Pericardium fibroblast (primary cell): ENCODE results near the gene ACKR2. TPM values are rescaled to one million over a fixed set of nuclear protein-coding genes. Genes with fewer than 3 reads are reported as not detected.

Experiments used
- total RNA-seq: library from RNA; depleted of rRNA; stranded (reverse); fragments of >200 nt; gene quantifications from 2 replicates; pipeline ENCODE4 v1.2.3, GENCODE V29; 2015

Gene ACKR2, protein sequence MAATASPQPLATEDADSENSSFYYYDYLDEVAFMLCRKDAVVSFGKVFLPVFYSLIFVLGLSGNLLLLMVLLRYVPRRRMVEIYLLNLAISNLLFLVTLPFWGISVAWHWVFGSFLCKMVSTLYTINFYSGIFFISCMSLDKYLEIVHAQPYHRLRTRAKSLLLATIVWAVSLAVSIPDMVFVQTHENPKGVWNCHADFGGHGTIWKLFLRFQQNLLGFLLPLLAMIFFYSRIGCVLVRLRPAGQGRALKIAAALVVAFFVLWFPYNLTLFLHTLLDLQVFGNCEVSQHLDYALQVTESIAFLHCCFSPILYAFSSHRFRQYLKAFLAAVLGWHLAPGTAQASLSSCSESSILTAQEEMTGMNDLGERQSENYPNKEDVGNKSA
- 1.9 and 3.9 TPM in 2 replicates for total RNA-seq

GRCh38 chr3:42809202-42809601 is at the start of gene ACKR2:
Gene ACKR2 (plus strand): TSS chr3:42809445. CDS start chr3:42864503, 55,058 bp downstream.

GRCh38 chr3:42772670-42773408 is 36.4 kb upstream of the ACKR2 start, which contains the start of gene CCDC13:
Gene CCDC13 (minus strand): TSS chr3:42773253. CDS start chr3:42758345, 14,908 bp downstream.

DNA sequence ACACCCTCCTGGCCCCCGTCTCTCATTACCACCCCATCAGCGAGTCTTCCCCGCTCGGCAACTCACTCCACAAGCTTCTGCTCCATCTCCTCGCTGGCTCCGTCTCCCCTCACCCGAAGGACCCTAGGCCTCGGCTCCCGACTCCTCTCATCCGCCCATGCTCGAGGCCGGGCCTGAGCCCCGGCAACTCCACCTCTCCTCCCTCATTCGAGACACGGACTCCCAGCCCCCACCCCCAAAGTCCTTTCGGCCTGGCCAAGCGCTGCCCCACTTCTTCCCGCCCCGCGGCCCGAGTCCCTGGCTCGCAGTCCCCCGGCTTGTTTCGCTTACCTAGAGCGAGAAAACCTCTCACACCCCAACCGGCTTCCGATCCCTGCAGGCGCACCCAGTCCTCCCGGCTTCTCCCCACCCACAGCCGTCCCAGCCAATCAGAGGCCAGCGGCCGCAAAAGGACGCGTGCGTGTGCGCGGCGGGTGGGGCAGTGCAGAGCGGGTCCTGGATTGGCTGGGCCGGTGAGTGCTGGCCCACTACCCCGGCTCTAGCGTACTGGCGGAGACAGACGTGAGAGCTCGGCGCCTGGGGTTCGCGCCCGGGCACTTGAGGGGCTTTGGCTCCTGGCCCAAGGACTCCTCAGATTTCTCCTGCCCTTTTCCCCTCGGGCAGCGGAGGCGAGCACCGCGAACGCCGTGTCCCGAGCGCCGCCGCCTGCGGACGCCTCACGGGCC is 5.0 kb upstream of the ACKR2 start, which contains the start of gene HIGD1A:
Gene HIGD1A, minus strand, starts transcription at position 385 of the 725 bp plus-strand sequence. CDS start 10,237 bp downstream, outside the sequence.

DNA sequence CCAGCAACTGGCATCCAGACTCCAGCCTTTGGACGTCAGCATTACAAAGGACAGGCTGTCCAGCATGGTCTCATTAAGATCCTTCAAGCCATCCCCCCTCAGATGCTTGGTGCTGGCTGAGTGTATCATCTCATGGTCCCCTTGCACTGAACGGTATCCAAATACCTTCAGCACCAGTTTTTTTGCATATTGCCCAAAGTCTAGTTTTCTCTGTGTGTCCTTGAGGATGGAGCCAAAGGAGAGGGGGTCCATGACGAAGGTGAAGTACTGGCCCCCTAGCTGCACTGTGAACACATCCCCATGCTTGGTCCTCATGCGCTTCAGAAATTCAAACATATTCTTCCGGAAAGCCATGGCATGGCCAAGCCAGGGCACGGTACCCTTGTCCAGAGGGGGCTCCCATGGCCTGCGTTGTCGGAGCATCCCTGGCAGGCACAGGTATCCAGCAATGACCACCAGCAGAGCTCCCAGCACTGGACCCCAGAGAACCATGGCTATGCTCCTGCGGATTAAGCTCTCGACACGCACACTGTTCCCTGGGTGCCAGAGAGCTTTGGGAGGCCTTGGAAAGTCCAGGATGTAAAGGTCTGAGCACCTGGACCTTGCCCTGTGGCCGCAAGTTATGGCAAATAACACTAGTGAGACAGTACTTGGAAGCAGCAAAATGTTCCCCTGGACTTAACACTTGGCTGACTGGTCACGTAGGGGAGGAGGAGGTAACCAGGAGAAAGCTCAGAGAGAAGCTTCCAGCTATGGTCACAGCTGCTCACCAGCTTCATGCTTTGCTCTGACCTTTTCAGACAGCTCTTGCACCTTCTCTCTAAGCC is 66.3 kb downstream of the ACKR2 start, which contains the start of gene CYP8B1:
Gene CYP8B1, minus strand, starts transcription at position 555 of the 827 bp plus-strand sequence. Its CDS starts 63 bp downstream, at position 492.

GRCh38 chr3:42906070-42906847 is 97.0 kb downstream of the ACKR2 start, which contains the start of gene ZNF662:
Gene ZNF662 (plus strand): TSS chr3:42906142. CDS start chr3:42908115, 1,973 bp downstream.

Other genes with a start within 250 kb of the ACKR2 start
- 42.5 and 52.7 TPM in 2 replicates for gene SEC22C, start 227.5 kb upstream of the ACKR2 start, total RNA-seq
- 16.8 and 22.0 TPM in 2 replicates for gene SS18L2, start 218.6 kb upstream of the ACKR2 start, total RNA-seq
- 12.6 and 14.2 TPM in 2 replicates for gene NKTR, start 208.8 kb upstream of the ACKR2 start, total RNA-seq
- gene ZBTB47, start 155.7 kb upstream of the ACKR2 start, total RNA-seq: 28.9 and 34.1 TPM in 2 replicates
- gene KLHL40, start 123.9 kb upstream of the ACKR2 start, total RNA-seq: 0.17 TPM in 1 of 2 replicates, not detected in the other
- gene HHATL, start 106.6 kb upstream of the ACKR2 start, total RNA-seq: not detected in 2 replicates
- 1.1 and 1.3 TPM in 2 replicates for gene CCDC13, start 36.2 kb upstream of the ACKR2 start, total RNA-seq
- 127 and 173 TPM in 2 replicates for gene HIGD1A, start 5.0 kb upstream of the ACKR2 start, total RNA-seq
- gene CYP8B1, start 66.4 kb downstream of the ACKR2 start, total RNA-seq: not detected in 2 replicates
- gene ZNF662, start 96.7 kb downstream of the ACKR2 start, total RNA-seq: 0.82 and 1.4 TPM in 2 replicates
- gene GASK1A, start 169.9 kb downstream of the ACKR2 start, total RNA-seq: 0.47 and 2.3 TPM in 2 replicates